HG02763 (cell line): ENCODE results near the gene VPS35.

ENCODE experiments used
- ATAC-seq: cut with Tn5 transposase; IDR thresholded peaks from one replicate; pipeline ENCODE4 v1.9.1; 2021; ENCODE audit warnings: mild to moderate bottlenecking, moderate library complexity; ENCODE audit not compliant: unreplicated experiment

VPS35 gene

GRCh38 chr16:46688654-46689364 is at the start of gene VPS35:
TSS of gene VPS35 (minus strand) at chr16:46689178. CDS start at chr16:46689133, 45 bp downstream.
- peak; percentile 83 for ATAC-seq

GRCh38 chr16:46737621-46738214 is 48.7 kb upstream of the VPS35 start:
- ATAC-seq, result no peak

GRCh38 chr16:46736695-46737094 is 47.7 kb upstream of the VPS35 start:
- no peak for ATAC-seq

- ATAC-seq, result no peak
These were observed 44.4 kb upstream of the VPS35 start for GRCh38 chr16:46733319-46733830.

GRCh38 chr16:46732561-46732960 is 43.6 kb upstream of the VPS35 start:
- ATAC-seq, result no peak

GRCh38 chr16:46731691-46732555 is 42.9 kb upstream of the VPS35 start:
- ATAC-seq, result no peak

GRCh38 chr16:46730801-46731690 is 42.1 kb upstream of the VPS35 start:
- no peak for ATAC-seq

- no peak for ATAC-seq
These were observed 41.1 kb upstream of the VPS35 start for GRCh38 chr16:46730126-46730525.

GRCh38 chr16:46729326-46729995 is 40.5 kb upstream of the VPS35 start:
- no peak for ATAC-seq

- ATAC-seq, result no peak
These were observed 39.8 kb upstream of the VPS35 start for GRCh38 chr16:46728806-46729205.

GRCh38 chr16:46727630-46728029 is 38.7 kb upstream of the VPS35 start:
- ATAC-seq, result no peak

- ATAC-seq, result no peak
These were observed 38.2 kb upstream of the VPS35 start for GRCh38 chr16:46727184-46727583.

GRCh38 chr16:46721885-46722284 is 32.9 kb upstream of the VPS35 start:
- no peak for ATAC-seq

GRCh38 chr16:46720619-46721018 is 31.6 kb upstream of the VPS35 start:
- ATAC-seq, result no peak

- ATAC-seq, result no peak
These were observed 30.6 kb upstream of the VPS35 start for GRCh38 chr16:46719528-46719927.

GRCh38 chr16:46718214-46718613 is 29.2 kb upstream of the VPS35 start:
- ATAC-seq, result no peak

GRCh38 chr16:46717692-46718091 is 28.7 kb upstream of the VPS35 start:
- ATAC-seq, result no peak

GRCh38 chr16:46715769-46716305 is 26.9 kb upstream of the VPS35 start:
- no peak for ATAC-seq

- no peak for ATAC-seq
These were observed 26.0 kb upstream of the VPS35 start for GRCh38 chr16:46714797-46715591.
